ENCODE data around the gene TEAD4.

Gene TEAD4

DNA sequence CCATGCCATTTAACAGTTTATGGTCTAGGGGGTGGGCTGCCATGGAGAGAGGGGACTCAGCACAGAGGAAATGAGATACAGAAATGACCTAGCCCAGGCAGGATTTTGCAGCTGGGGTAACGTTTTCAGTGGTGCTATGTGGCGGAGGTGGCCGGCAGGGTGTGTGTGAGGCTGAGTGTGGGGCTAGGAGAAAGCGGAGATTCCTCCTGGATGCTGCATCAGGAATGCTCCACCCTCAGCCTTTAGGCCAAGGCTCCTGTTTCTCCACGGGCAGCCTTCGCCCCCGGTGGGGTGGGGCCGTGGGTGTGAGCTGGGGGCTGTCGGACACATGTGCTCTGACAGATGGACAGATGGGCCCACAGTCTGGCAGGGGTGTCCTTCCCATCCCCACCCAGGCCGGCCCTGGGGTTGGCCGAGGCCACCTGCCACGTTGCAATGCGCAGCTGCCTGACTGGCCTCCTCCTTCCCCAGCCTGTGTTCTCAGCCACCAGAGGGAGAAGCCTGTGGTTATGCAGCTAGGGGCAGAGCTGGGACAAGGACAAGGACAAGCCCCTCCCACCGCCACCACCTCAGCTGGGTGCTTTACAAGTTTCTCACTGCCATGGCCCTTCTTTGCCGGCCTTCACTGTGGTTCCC is 44.3 kb downstream of the TEAD4 start:
- DNase-seq: no peak

- DNase-seq: no peak
These were observed 45.7 kb downstream of the TEAD4 start for GRCh38 chr12:3004655-3005565.

DNA sequence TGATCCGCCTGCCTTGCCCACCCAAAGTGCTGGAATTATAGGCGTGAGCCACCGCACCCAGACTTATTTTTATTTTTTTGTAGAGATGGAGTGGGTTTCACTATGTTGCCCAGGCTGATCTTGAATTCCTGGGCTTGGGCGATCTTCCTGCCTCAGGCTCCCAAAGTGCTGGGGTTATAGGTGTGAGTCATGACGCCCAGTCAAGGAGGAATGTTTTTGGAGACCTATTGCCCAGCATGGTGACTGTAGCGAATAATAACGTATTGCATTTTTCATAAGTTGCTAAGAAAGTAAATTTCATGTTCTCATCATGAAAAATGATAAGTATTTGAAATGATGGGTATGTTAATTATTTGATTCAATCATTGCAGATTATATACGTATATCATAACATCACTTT is 46.5 kb downstream of the TEAD4 start:
- no peak for DNase-seq

DNA sequence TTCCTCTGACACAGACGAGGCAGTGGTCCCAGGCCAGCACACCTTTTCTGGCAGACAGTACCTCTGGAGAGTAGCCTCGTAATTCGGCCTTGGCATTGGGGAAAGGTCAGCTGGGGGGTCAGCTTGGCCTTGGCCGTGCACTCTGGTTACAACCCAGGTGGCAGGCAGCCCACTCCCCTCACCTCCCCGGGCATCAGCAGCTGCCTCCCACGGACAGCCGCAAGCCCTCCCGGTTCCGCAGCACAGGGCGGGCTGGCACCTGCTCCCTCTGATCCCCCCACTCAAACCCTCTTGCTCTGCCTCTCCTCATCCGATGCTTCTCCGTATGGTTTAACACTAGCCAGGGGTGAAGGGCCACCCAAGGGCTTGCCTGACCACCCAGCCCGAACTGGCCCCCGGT is 50.6 kb downstream of the TEAD4 start:
- no peak for DNase-seq

GRCh38 chr12:3010214-3010930 is 51.2 kb downstream of the TEAD4 start:
- no peak for DNase-seq

DNA sequence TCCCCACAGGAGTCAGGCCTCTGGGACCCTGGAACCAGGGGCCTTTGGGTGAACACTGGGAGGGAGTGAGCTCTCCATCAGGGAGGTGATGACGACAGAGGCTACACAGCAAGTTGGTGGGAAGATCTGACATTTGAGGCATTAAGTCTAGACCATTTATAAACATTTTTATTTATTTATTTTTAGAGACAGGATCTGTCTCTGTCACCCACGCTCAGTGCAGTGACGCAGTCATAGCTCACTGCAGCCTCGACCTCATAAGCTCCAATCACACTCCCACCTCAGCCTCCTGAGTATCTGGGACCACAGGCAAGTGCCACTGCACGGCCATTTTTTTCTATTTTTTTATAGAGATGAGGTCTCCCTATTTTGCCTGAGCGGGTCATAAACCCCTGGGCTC is 53.6 kb downstream of the TEAD4 start:
- DNase-seq: no peak

DNA sequence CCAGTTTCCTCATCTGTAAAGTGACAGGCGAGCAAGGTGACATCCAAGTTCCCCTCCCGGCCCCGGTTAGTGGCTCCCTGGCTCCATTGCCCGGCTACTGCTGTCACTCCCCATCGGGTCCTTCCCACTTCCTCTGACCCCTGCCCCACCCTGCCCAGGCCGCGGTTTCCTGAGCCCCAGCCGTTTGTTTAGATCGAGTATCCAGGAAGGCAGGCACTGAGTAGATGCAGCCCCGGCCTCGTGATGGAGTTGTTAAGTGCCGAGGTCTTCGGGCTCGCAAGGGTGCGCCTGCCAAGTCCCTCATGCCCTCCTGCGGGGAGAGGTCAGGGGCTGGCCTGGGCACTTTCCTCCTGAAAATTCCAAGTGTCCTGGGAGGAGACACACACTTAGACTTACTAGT is 55.4 kb downstream of the TEAD4 start:
- no peak for DNase-seq

- no peak for DNase-seq
These were observed 56.2 kb downstream of the TEAD4 start for GRCh38 chr12:3015356-3015755.

DNA sequence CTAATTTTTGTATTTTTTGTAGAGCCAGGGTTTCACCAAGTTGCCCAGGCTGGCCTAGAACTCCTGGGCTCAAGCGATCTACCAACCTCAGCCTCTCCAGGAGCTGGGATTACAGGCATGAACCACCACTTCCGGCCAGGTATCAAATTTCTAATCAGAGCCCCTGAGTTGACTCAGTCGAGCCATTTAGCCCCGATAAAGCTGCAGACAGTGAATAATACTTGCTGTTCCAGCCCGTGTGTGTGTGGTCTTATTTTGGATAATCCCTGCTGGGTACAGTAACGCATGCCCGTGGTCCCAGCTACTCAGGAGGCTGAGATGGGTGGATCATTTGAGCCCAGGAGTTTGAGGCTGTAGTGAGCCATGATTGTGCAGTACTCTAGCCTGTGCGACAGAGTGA is 57.0 kb downstream of the TEAD4 start:
- DNase-seq: no peak

DNA sequence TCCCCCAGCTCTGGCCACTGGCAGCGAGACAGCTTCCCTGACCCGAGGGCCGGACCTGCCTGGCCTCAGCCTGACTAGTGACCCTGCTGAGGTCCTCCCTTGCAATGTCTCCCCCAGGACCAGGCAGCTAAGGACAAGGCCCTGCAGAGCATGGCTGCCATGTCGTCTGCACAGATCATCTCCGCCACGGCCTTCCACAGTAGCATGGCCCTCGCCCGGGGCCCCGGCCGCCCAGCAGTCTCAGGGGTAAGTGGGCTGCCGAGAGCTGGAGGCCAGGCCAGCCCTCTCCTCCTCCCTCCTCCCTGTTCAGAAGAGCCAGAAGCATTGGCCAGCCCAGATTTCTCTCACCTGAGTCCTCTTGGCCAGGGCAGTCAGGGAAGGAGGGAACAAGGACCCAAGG is 58.1 kb downstream of the TEAD4 start:
- no peak for DNase-seq

- no peak for DNase-seq
These were observed 59.2 kb downstream of the TEAD4 start for GRCh38 chr12:3018284-3019004.

DNA sequence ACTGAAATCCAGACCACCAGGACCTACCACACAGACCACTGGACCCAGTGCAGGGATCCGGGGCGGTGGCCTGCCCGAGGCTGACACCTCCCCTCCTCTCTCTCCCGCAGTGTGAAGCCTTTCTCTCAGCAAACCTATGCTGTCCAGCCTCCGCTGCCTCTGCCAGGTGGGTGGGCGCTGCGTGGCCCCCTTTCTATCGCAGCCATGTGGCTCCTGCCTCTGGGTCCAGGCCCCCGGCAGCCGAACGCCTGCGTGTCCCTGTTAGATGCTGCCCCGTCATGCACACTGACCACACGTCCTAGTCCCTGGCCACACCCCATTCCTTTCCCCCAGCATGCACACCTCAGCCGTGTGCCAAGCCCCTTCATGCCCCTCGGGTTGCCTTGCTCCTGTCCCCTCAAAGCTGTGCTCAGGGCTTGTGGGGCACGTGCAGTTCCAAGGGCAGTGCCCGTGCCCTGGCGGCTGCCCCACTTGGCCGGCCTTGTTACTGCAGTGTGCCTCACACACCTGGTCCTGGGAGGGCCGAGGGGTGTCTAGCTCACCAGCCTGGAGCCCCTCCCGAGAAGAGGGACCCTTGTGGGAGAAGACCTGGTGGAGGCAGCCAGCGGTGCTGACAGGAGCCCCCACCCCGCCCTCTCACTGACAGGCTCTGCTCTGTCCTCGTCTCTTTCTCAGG is 59.9 kb downstream of the TEAD4 start:
- no peak for DNase-seq

GRCh38 chr12:3020399-3020798 is 61.2 kb downstream of the TEAD4 start:
- no peak for DNase-seq

DNA sequence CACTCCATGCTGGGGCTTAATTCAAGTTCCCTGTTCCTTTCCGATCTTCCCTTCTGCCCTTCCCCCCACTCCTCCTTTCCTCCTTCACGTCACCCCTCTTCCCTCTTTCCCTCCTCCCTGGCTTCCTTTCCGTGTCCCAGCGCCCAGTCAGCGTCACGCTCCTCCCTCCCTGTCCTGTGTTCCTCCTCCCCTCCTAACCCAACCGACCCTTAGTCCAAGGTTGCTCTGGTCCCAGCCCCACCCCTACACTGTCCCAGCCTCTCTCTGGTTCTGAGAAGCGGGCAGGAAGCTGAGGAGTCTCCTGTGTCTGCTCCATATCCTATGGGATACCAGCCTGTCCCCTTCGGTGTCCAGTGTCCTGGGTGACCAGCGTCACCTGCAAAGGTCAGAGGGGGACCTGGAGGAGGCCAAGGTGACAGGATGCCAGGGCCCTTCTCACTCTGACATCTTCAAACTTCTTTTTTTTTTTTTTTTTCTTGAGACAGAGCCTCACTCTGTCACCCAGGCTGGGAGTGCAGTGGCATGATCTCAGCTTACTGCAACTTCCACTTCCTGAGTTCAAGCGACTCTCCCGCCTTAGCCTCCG is 61.7 kb downstream of the TEAD4 start:
- DNase-seq: no peak

- no peak for DNase-seq
These were observed 63.2 kb downstream of the TEAD4 start for GRCh38 chr12:3022411-3022810.

- no peak for DNase-seq
These were observed 63.8 kb downstream of the TEAD4 start for GRCh38 chr12:3022961-3023360.

DNA sequence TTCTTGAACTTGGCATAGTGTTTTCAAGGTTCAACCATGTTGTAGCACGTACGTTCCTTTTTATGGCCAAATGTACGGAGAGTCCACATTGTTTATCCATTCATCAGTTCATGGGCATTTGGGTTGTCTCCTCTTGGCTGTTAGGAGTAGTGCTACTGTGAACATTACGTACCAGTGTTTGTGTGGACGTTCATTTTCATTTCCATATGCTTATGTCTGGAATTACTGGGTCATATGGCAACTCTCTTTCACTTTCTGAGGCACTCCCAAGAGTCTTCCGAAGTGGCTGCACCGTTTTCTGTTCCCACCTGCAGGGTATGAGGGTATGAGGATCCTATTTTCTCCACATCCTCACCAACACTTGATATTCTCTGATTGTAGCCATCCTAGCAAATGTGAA is 68.9 kb downstream of the TEAD4 start:
- DNase-seq: no peak

- no peak for DNase-seq
These were observed 71.7 kb downstream of the TEAD4 start for GRCh38 chr12:3030821-3031429.

DNA sequence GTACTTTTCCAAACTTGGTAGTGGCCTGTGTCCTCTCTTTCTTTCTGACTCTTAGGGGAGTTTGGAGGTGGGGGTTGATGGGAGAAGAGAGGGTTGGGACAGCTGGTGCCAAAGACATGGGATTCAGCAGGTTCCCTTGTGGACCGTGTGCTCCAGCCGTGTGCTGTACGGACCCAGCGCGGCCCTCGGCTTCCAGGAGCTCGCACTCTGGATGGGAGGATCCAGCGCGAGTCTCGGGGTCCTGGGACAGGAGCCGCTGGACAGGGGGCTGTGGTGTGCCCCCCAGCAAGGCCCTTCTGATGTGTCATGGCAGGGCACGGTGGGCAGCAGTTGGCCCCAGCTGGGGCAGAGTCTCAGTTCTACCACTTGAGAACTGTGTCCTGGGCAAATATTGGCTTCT is 73.0 kb downstream of the TEAD4 start:
- no peak for DNase-seq

DNA sequence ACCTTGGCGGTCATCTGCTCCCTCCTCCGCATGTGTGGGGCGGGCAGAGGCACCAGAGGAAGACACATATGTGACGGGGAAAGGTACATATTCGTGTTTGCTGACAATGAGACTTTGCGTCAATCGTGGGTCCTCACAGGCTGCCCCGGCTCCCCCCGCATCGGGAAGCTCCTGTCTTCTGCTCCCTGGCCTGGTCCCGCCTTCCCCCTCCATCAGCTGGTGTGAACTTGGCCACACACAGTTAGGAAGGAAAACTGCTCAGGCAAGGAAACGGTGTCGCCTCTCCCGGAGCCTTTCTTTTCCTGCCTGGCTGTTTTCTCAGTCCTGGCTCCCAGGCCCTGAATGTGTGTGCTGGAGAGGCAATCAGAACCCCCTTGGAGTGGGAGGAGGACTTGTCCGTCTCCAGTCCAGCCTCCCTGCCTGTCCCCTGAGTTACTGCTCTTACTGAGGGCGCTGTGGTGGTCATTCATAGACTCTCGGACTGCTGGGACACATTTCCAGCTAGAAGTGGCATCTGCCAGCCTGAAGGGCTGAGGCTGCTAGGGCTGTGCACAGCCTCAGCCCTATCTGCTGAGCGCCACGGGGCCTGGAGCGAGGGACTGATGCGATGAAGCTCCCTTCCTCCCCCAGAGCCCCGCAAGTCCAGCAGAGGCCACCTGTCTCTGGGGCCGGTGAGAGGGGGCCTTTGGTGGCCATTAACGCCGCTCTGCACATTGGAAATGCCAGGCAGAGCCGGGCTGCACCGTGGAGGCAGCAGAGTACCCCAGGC is 73.8 kb downstream of the TEAD4 start:
- no peak for DNase-seq

- no peak for DNase-seq
These were observed 74.3 kb downstream of the TEAD4 start for GRCh38 chr12:3033539-3033867.
